H1 (cell line): ENCODE data around the gene UTRN. TPM values are rescaled to one million over a fixed set of nuclear protein-coding genes. Genes with fewer than 3 reads are reported as not detected.

Source experiments
- CTCF ChIA-PET: fragments of 300-600 bp; sonication (Branson Sonifier 250); formaldehyde crosslinking; loops from one replicate; lab custom pipeline; 2021; ENCODE audit not compliant: partially characterized antibody; lab: Charles Lee
- POLR2A ChIA-PET: fragments of 300-600 bp; sonication (Branson Sonifier 250); formaldehyde crosslinking; loops from one replicate; lab custom pipeline; 2021; ENCODE audit warnings: inconsistent platforms; ENCODE audit not compliant: partially characterized antibody; lab: Charles Lee
- DNase-seq, 2 experiments: peaks; one replicate each; pipeline versions ENCODE4 v3.0.0 to v3.0.0-alpha.2; 2010 to 2022; ENCODE audit warnings: low spot score in 2 of 2, low read depth in 1 of 2, mixed read lengths in 1 of 2
- FAIRE-seq: peaks from 2 replicates; lab custom pipeline; 2011; peaks lifted over from hg19 to GRCh38; lab: Jason Lieb, UNC
- H2AFZ ChIP-seq: 2 replicates; pipeline ENCODE4 v1.8.1; 2012; ENCODE audit warnings: low read length, inconsistent platforms
- H2AK5ac ChIP-seq: 2 replicates; pipeline ENCODE4 v1.6.1; 2013; ENCODE audit warnings: low read depth, low read length
- H2BK120ac ChIP-seq: replicated peaks from 2 replicates; pipeline ENCODE3; 2013; ENCODE audit warnings: low read depth, low read length, inconsistent platforms
- H2BK12ac ChIP-seq: 2 replicates; pipeline ENCODE4 v1.6.1; 2013; ENCODE audit warnings: low read depth, low read length
- H2BK15ac ChIP-seq: 2 replicates; pipeline ENCODE4 v1.6.1; 2013; ENCODE audit warnings: low read length
- H2BK20ac ChIP-seq: 2 replicates; pipeline ENCODE4 v1.6.1; 2013; ENCODE audit warnings: low read length
- H2BK5ac ChIP-seq: 2 replicates; pipeline ENCODE4 v1.6.1; 2013; ENCODE audit warnings: low read depth, low read length
- H3K14ac ChIP-seq: 2 replicates; pipeline ENCODE4 v1.6.1; 2013; ENCODE audit warnings: inconsistent platforms; ENCODE audit not compliant: insufficient read length
- H3K18ac ChIP-seq: 2 replicates; pipeline ENCODE4 v1.6.1; 2013; ENCODE audit warnings: low read length; ENCODE audit errors: extremely low read depth
- H3K23ac ChIP-seq: 2 replicates; pipeline ENCODE4 v1.6.1; 2013; ENCODE audit warnings: inconsistent platforms; ENCODE audit not compliant: insufficient read length
- H3K23me2 ChIP-seq: 2 replicates; pipeline ENCODE4 v1.6.1; 2013; ENCODE audit warnings: low read depth, low read length
- H3K27ac ChIP-seq: 2 replicates; pipeline ENCODE4 v1.6.1; 2011; ENCODE audit warnings: low read depth, low read length, inconsistent platforms
- H3K27me3 ChIP-seq, 4 experiments: replicated peaks in 1 of 4; 1 replicate in 1 of 4; 2 replicates in 3 of 4; pipeline versions ENCODE4 v1.6.1 to v1.8.1; 2011 to 2013; ENCODE audit warnings: low read length in 3 of 4, mild to moderate bottlenecking in 3 of 4, inconsistent platforms in 2 of 4, mixed read lengths in 2 of 4, moderate library complexity in 1 of 4; ENCODE audit not compliant: control insufficient read depth in 3 of 4, insufficient read depth in 3 of 4; ENCODE audit errors: extremely low read depth in 1 of 4
- H3K36me3 ChIP-seq, 4 experiments: 2 replicates each; pipeline versions ENCODE4 v1.6.1 to v1.8.1; 2011 to 2013; ENCODE audit warnings: mild to moderate bottlenecking in 4 of 4, low read length in 3 of 4, moderate library complexity in 2 of 4, control low read depth in 1 of 4, inconsistent platforms in 1 of 4; ENCODE audit not compliant: insufficient read depth in 4 of 4, control insufficient read depth in 2 of 4
- H3K4ac ChIP-seq: replicated peaks from 2 replicates; pipeline ENCODE3; 2013; ENCODE audit warnings: low read length, low read depth, mixed read lengths, inconsistent platforms; ENCODE audit not compliant: insufficient read length
- H3K4me1 ChIP-seq, 4 experiments: replicated peaks in 1 of 4; 1 replicate in 1 of 4; 2 replicates in 3 of 4; pipeline versions ENCODE4 v1.6.1 to v1.8.1; 2011 to 2013; ENCODE audit warnings: low read length in 3 of 4, inconsistent platforms in 2 of 4, mixed read lengths in 1 of 4; ENCODE audit not compliant: insufficient read depth in 4 of 4, control insufficient read depth in 3 of 4
- H3K4me2 ChIP-seq, 2 experiments: 2 replicates each; pipeline versions ENCODE4 v1.6.1 to v1.8.1; 2011 to 2013; ENCODE audit warnings: low read depth in 2 of 2, low read length in 2 of 2, control low read depth in 1 of 2, inconsistent platforms in 1 of 2, mild to moderate bottlenecking in 1 of 2; ENCODE audit not compliant: insufficient read depth in 1 of 2
- H3K4me3 ChIP-seq, 4 experiments: fragments of 200-600, 300-600 bp in 1 of 4; sonication (generic), shearing (Covaris generic), sonication (Bioruptor Twin) in 1 of 4; 2 replicates each; pipeline versions ENCODE4 v1.5.1 to v1.8.1; 2011 to 2016; ENCODE audit warnings: low read length in 4 of 4, low read depth in 3 of 4, control low read depth in 2 of 4, inconsistent platforms in 2 of 4, mild to moderate bottlenecking in 2 of 4, mixed read lengths in 1 of 4, moderate library complexity in 1 of 4; ENCODE audit not compliant: insufficient read depth in 2 of 4; ENCODE audit errors: extremely low read depth in 1 of 4
- H3K56ac ChIP-seq: replicated peaks from 2 replicates; pipeline ENCODE3; 2013; ENCODE audit warnings: low read depth, mild to moderate bottlenecking, mixed read lengths, low read length, inconsistent platforms; ENCODE audit not compliant: insufficient read length
- H3K79me1 ChIP-seq: 2 replicates; pipeline ENCODE4 v1.6.1; 2013; ENCODE audit warnings: low read depth, low read length, control low read depth
- H3K79me2 ChIP-seq, 2 experiments: 2 replicates each; pipeline versions ENCODE4 v1.6.1 to v1.8.1; 2012 to 2013; ENCODE audit warnings: low read length in 2 of 2, mild to moderate bottlenecking in 2 of 2, inconsistent platforms in 1 of 2; ENCODE audit not compliant: insufficient read depth in 2 of 2, control insufficient read depth in 1 of 2
- H3K9ac ChIP-seq, 4 experiments: replicated peaks in 1 of 4; 1 replicate in 1 of 4; 2 replicates in 3 of 4; pipeline versions ENCODE4 v1.6.1 to v1.8.1; 2011 to 2013; ENCODE audit warnings: low read depth in 3 of 4, low read length in 3 of 4, control low read depth in 2 of 4, mild to moderate bottlenecking in 2 of 4, moderate library complexity in 2 of 4, inconsistent platforms in 1 of 4; ENCODE audit errors: extremely low read depth in 1 of 4
- H3K9me3 ChIP-seq, 2 experiments: 2 replicates each; pipeline versions ENCODE4 v1.6.1 to v1.8.1; 2012 to 2013; ENCODE audit warnings: mild to moderate bottlenecking in 2 of 2, moderate library complexity in 2 of 2, control low read depth in 1 of 2, inconsistent platforms in 1 of 2, low read depth in 1 of 2, low read length in 1 of 2, mixed read lengths in 1 of 2; ENCODE audit not compliant: insufficient read depth in 2 of 2
- H4K20me1 ChIP-seq, 2 experiments: replicated peaks in 1 of 2; 2 replicates each; pipeline versions ENCODE3 to v1.8.1; 2011 to 2013; ENCODE audit warnings: inconsistent platforms in 2 of 2, low read length in 2 of 2, mild to moderate bottlenecking in 1 of 2; ENCODE audit not compliant: insufficient read depth in 2 of 2, control insufficient read depth in 1 of 2
- H4K5ac ChIP-seq: 2 replicates; pipeline ENCODE4 v1.6.1; 2013; ENCODE audit warnings: low read length, low read depth, mixed read lengths, inconsistent platforms; ENCODE audit not compliant: insufficient read length
- H4K8ac ChIP-seq: 2 replicates; pipeline ENCODE4 v1.8.0; 2013; ENCODE audit warnings: mild to moderate bottlenecking, moderate library complexity, low read length, inconsistent platforms; ENCODE audit not compliant: insufficient read depth; ENCODE audit errors: extremely low read depth
- H4K91ac ChIP-seq: replicated peaks from 2 replicates; pipeline ENCODE3; 2013; ENCODE audit warnings: low read length, mixed read lengths, inconsistent platforms; ENCODE audit not compliant: insufficient read length
- CBX8 ChIP-seq: fragments of 300-800, 300-1000 bp; sonication (generic); IDR thresholded peaks from 2 replicates; pipeline ENCODE4 v1.7.1; 2016; ENCODE audit warnings: low read depth, low read length, borderline replicate concordance
- CTBP2 ChIP-seq: IDR thresholded peaks from 2 replicates; pipeline ENCODE4 v1.7.0; 2011; ENCODE audit warnings: borderline replicate concordance, mild to moderate bottlenecking, moderate library complexity, mixed read lengths, low read length; ENCODE audit not compliant: insufficient read depth, insufficient read length
- HDAC2 ChIP-seq, 2 experiments: fragments of 300-600 bp in 1 of 2; sonication (generic) in 1 of 2; IDR thresholded peaks; 2 replicates each; pipeline ENCODE4 v1.6.1; 2011 to 2012; ENCODE audit warnings: low read depth in 2 of 2, low read length in 2 of 2, mild to moderate bottlenecking in 2 of 2, moderate library complexity in 2 of 2, borderline replicate concordance in 1 of 2, inconsistent platforms in 1 of 2
- HDAC6 ChIP-seq: IDR thresholded peaks from one replicate; pipeline ENCODE4 v1.7.1; 2012; ENCODE audit warnings: low read depth, mild to moderate bottlenecking, inconsistent platforms, low read length, moderate library complexity
- KDM1A ChIP-seq: fragments of 200-600, 300-600 bp; sonication (generic); IDR thresholded peaks from 2 replicates; pipeline ENCODE4 v1.7.1; 2016; ENCODE audit warnings: mild to moderate bottlenecking, low read length, borderline replicate concordance
- KDM4A ChIP-seq: IDR thresholded peaks from one replicate; pipeline ENCODE4 v1.7.1; 2012; ENCODE audit warnings: low read depth, mild to moderate bottlenecking, moderate library complexity, low read length, inconsistent platforms; ENCODE audit not compliant: severe bottlenecking
- RNF2 ChIP-seq: fragments of 200-900, 300-1000 bp; sonication (generic); IDR thresholded peaks from 2 replicates; pipeline ENCODE4 v1.7.1; 2016; ENCODE audit warnings: borderline replicate concordance, low read depth, mild to moderate bottlenecking, antibody characterized with exemption, low read length; ENCODE audit not compliant: poor library complexity, severe bottlenecking; ENCODE audit errors: missing control alignments
- SIRT6 ChIP-seq: IDR thresholded peaks from one replicate; pipeline ENCODE4 v1.7.1; 2012; ENCODE audit warnings: low read length, inconsistent platforms
- WGBS, 2 experiments: shearing (Covaris generic) in 1 of 2; methylation state at CpG; one replicate each; pipeline versions ENCODE4 v1.1.6 to v1.1.7; 2013 to 2015; ENCODE audit warnings: low lambda C conversion rate in 2 of 2, mixed read lengths in 2 of 2, inconsistent platforms in 1 of 2, low coverage in 1 of 2, missing lambda C conversion rate in 1 of 2; ENCODE audit not compliant: insufficient replicate concordance in 2 of 2, insufficient coverage in 1 of 2, insufficient read length in 1 of 2; ENCODE audit errors: extremely low coverage in 1 of 2, missing lambda C conversion rate in 1 of 2; 5-methylcytosine and 5-hydroxymethylcytosine counted together
- polyA plus RNA-seq, 7 experiments: library from polyadenylated mRNA; depleted of rRNA in 3 of 7; stranded (reverse) in 5 of 7; unstranded in 2 of 7; fragments of >200 nt in 5 of 7; fragments of 200-250 nt in 2 of 7; gene quantifications; 1 replicate in 5 of 7; 2 replicates in 1 of 7; 4 replicates in 1 of 7; pipeline versions ENCODE4 v1.2.1 to v1.2.3, GENCODE V29; 2011 to 2013; ENCODE audit warnings: missing spikeins in 2 of 7, mixed read lengths in 2 of 7
- total RNA-seq: library from RNA; stranded (reverse); fragmentation: NEBNext Ultra II Directional; extraction: Animal tissue kit (Norgen Biotek cat#: 25700); gene quantifications from 2 replicates; pipeline ENCODE4 v1.2.1, GENCODE V29; 2021
- TF ChIP-seq, protein P1 (sequence below), 3 experiments: IDR thresholded peaks; 1 replicate in 2 of 3; 2 replicates in 1 of 3; pipeline versions ENCODE4 v1.5.1 to v1.6.1; 2011; ENCODE audit warnings: low read length in 3 of 3, mild to moderate bottlenecking in 3 of 3, inconsistent platforms in 2 of 3, low read depth in 1 of 3, moderate library complexity in 1 of 3; ENCODE audit not compliant: insufficient read depth in 1 of 3; ENCODE audit errors: control extremely low read depth in 1 of 3

Gene UTRN
- total and polyA plus RNA-seq, 2 of the 8 experiments (the other 6 are each of a cell fraction or from before 2014, with no cell fraction given), result 25.0 to 112 TPM

DNA sequence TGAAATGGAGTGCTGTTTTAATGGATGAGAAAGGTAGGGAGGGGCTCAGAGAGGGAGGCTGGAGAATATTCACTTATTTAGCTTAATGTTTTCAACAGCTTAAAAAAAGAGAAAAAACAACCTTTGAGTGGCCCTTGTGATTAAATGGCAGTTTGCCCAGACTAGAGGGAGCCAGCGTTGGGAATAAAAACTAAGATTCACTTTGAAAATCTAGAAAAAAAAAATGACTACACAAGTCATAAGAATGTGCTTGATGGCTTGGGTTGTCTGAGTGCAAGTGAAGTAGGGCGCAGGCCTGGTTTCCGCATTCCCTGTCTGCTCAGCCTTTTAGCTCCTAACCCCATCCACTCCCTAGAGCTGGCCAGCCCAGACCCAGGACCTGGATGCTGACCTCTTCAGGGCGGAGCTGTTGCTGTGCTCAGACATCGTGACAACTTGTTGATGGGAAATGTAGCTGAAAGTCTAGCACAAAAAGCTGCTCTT, 28.9 kb downstream of the UTRN start:
- ChIA-PET CTCF (interaction anchor here (0.6 to 1.4 kb wide), 7 partner anchors 12 to 163 kb away, joined by 3 to 4 read pairs (median 4); no protein-coding TSS in a partner anchor), POLR2A (interaction anchor here (0.6 to 2.5 kb wide), 7 partner anchors 9 to 45 kb away, joined by 3 to 8 read pairs (median 5); no protein-coding TSS in a partner anchor)
- Histone ChIP-seq H3K18ac (no peak overlapping the region), H3K27ac (no peak overlapping the region), H4K5ac (no peak overlapping the region), H2BK12ac (no peak overlapping the region), H3K27me3 (no peaks in the 10 kb centered on the region), H3K4me3 (no peak overlapping the region), H3K4ac (no peak overlapping the region), H3K23me2 (no peaks in the 10 kb centered on the region), H2BK5ac (no peak overlapping the region), H2AK5ac (no peak overlapping the region), H3K79me2 (peaks cover 0 to 12% of the 10 kb centered on the region in 2 experiments; a peak in 2 of 4 replicates), H3K9me3 (no peaks in the 10 kb centered on the region), H3K56ac (no peak overlapping the region), H2BK20ac (no peak overlapping the region), H4K20me1 (peaks cover 0 to 3% of the 10 kb centered on the region in 2 experiments), H2AFZ (no peak overlapping the region), H3K23ac (no peak overlapping the region), H3K4me2 (no peak overlapping the region), H3K79me1 (no peaks in the 10 kb centered on the region; the same call in 1 of the 2 replicates), H4K8ac (no peak overlapping the region), H2BK15ac (no peak overlapping the region), H3K36me3 (no peaks in the 10 kb centered on the region), H3K4me1 (peaks cover 0 to 3% (median 0%) of the 10 kb centered on the region in 4 experiments; a peak in 1 of 7 replicates), H2BK120ac (no peak overlapping the region), H4K91ac (no peak overlapping the region), H3K14ac (no peak overlapping the region), H3K9ac (no peak overlapping the region)
- DNase-seq (no peak), FAIRE-seq (no peak)
- 85% methylated on average over 5 of the region's 5 CpGs; no CpG with 5 or more reads in 1 of the 2 experiments for WGBS, 2 experiments
- TF ChIP-seq CBX8 (no peak), SIRT6 (no peak), HDAC2 (IDR thresholded peaks at IDR 0.05; ENCODE audit: borderline replicate concordance in 1 of 2, low read depth in 2 of 2, low read length in 2 of 2) (no peak), CTBP2 (no peak), RNF2 (no peak), HDAC6 (no peak), KDM4A (no peak), KDM1A (no peak)
- TF ChIP-seq, protein P1, sequence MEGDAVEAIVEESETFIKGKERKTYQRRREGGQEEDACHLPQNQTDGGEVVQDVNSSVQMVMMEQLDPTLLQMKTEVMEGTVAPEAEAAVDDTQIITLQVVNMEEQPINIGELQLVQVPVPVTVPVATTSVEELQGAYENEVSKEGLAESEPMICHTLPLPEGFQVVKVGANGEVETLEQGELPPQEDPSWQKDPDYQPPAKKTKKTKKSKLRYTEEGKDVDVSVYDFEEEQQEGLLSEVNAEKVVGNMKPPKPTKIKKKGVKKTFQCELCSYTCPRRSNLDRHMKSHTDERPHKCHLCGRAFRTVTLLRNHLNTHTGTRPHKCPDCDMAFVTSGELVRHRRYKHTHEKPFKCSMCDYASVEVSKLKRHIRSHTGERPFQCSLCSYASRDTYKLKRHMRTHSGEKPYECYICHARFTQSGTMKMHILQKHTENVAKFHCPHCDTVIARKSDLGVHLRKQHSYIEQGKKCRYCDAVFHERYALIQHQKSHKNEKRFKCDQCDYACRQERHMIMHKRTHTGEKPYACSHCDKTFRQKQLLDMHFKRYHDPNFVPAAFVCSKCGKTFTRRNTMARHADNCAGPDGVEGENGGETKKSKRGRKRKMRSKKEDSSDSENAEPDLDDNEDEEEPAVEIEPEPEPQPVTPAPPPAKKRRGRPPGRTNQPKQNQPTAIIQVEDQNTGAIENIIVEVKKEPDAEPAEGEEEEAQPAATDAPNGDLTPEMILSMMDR (IDR thresholded peaks at IDR 0.05; ENCODE audit: control extremely low read depth in 1 of 3, insufficient read depth in 1 of 3, low read depth in 1 of 3, low read length in 3 of 3), result no peak
